HEK293 (cell line): ENCODE results near the gene CEBPZ.
A peak's percentile ranks its signal among the peaks of the same experiment; 100 is the strongest.

Experiments used
- CTCF ChIA-PET: fragments of 350-600 bp; formaldehyde crosslinking; extraction: SDS; loops from one replicate; lab custom pipeline; 2021; ENCODE audit warnings: antibody characterized with exemption; lab: Yijun Ruan, JAX
- POLR2A ChIA-PET: fragments of 300-600 bp; formaldehyde crosslinking; extraction: SDS; loops from one replicate; lab custom pipeline; 2020; ENCODE audit warnings: antibody characterized with exemption, inconsistent platforms; lab: Yijun Ruan, JAX
- H3K27ac ChIP-seq: fragments of 200-500 bp; sonication (Bioruptor generic); 2 replicates; pipeline ENCODE4 v1.5.1; 2014; ENCODE audit warnings: low read depth, low read length, control low read depth, inconsistent platforms; ENCODE audit errors: extremely low read depth
- H3K36me3 ChIP-seq, 2 experiments: fragments of 200-500 bp in 1 of 2; sonication (Bioruptor generic) in 1 of 2; 1 replicate in 1 of 2; 2 replicates in 1 of 2; pipeline ENCODE4 v1.5.1; 2014 to 2017; ENCODE audit warnings: inconsistent platforms in 2 of 2, low read length in 2 of 2; ENCODE audit not compliant: control insufficient read depth in 2 of 2, insufficient read depth in 1 of 2
- H3K4me1 ChIP-seq: fragments of 200-500 bp; sonication (Bioruptor generic); 2 replicates; pipeline ENCODE4 v1.5.1; 2014; ENCODE audit warnings: mild to moderate bottlenecking, low read length, inconsistent platforms; ENCODE audit not compliant: control insufficient read depth, insufficient read depth
- H3K4me3 ChIP-seq: 2 replicates; pipeline ENCODE4 v1.5.1; 2011; ENCODE audit warnings: low read depth, mild to moderate bottlenecking, control low read depth, low read length, moderate library complexity
- H3K9me3 ChIP-seq: fragments of 200-500 bp; sonication (Bioruptor generic); 2 replicates; pipeline ENCODE4 v1.5.1; 2014; ENCODE audit warnings: low read depth, low read length, inconsistent platforms; ENCODE audit not compliant: control insufficient read depth, insufficient read depth
- BCL6B ChIP-seq: fragments of 450-650 bp; formaldehyde crosslinking; IDR thresholded peaks from 2 replicates; pipeline ENCODE4 v1.5.1; 2017; ENCODE audit warnings: missing biosample characterization, missing genetic modification characterization
- ELK4 ChIP-seq: IDR thresholded peaks from 2 replicates; pipeline ENCODE4 v1.6.1; 2011; ENCODE audit warnings: mild to moderate bottlenecking, low read depth, low read length, borderline replicate concordance
- INSM2 ChIP-seq: fragments of 450-650 bp; formaldehyde crosslinking; IDR thresholded peaks from 2 replicates; pipeline ENCODE4 v1.5.1; 2016; ENCODE audit warnings: missing biosample characterization, missing genetic modification characterization
- KLF16 ChIP-seq: fragments of 450-650 bp; formaldehyde crosslinking; IDR thresholded peaks from 2 replicates; pipeline ENCODE4 v1.5.1; 2017; ENCODE audit warnings: missing biosample characterization, missing genetic modification characterization
- PRDM2 ChIP-seq: fragments of 450-650 bp; formaldehyde crosslinking; IDR thresholded peaks from 2 replicates; pipeline ENCODE4 v1.5.1; 2016; ENCODE audit warnings: missing biosample characterization, missing genetic modification characterization, borderline replicate concordance
- SCRT1 ChIP-seq: fragments of 450-650 bp; formaldehyde crosslinking; IDR thresholded peaks from 2 replicates; pipeline ENCODE4 v1.5.1; 2016; ENCODE audit warnings: missing biosample characterization, missing genetic modification characterization, borderline replicate concordance
- ZBTB8A ChIP-seq: fragments of 450-650 bp; formaldehyde crosslinking; IDR thresholded peaks from 2 replicates; pipeline ENCODE4 v1.5.1; 2016; ENCODE audit warnings: missing biosample characterization, missing genetic modification characterization
- ZNF138 ChIP-seq: fragments of 450-650 bp; formaldehyde crosslinking; IDR thresholded peaks from 2 replicates; pipeline ENCODE4 v1.5.1; 2016; ENCODE audit warnings: missing biosample characterization, missing genetic modification characterization, borderline replicate concordance
- ZNF146 ChIP-seq: fragments of 450-650 bp; formaldehyde crosslinking; IDR thresholded peaks from 2 replicates; pipeline ENCODE4 v1.5.1; 2016; ENCODE audit warnings: missing biosample characterization, missing genetic modification characterization
- ZNF175 ChIP-seq: fragments of 450-650 bp; formaldehyde crosslinking; IDR thresholded peaks from 2 replicates; pipeline ENCODE4 v1.5.1; 2016; ENCODE audit warnings: missing biosample characterization, missing genetic modification characterization
- ZNF184 ChIP-seq: fragments of 450-650 bp; IDR thresholded peaks from 2 replicates; pipeline ENCODE4 v1.5.1; 2018; ENCODE audit warnings: missing biosample characterization, mild to moderate bottlenecking, missing genetic modification characterization
- ZNF214 ChIP-seq: fragments of 450-650 bp; formaldehyde crosslinking; IDR thresholded peaks from 2 replicates; pipeline ENCODE4 v1.5.1; 2017; ENCODE audit warnings: missing biosample characterization, mild to moderate bottlenecking, missing genetic modification characterization, borderline replicate concordance
- ZNF26 ChIP-seq: fragments of 450-650 bp; formaldehyde crosslinking; IDR thresholded peaks from 2 replicates; pipeline ENCODE4 v1.5.1; 2016; ENCODE audit warnings: missing biosample characterization, missing genetic modification characterization
- ZNF423 ChIP-seq: fragments of 450-650 bp; formaldehyde crosslinking; IDR thresholded peaks from 2 replicates; pipeline ENCODE4 v1.5.1; 2016; ENCODE audit warnings: missing biosample characterization, missing genetic modification characterization
- ZNF449 ChIP-seq: fragments of 450-650 bp; formaldehyde crosslinking; IDR thresholded peaks from 2 replicates; pipeline ENCODE4 v1.5.1; 2017; ENCODE audit warnings: missing biosample characterization, mild to moderate bottlenecking, missing genetic modification characterization, moderate library complexity
- ZNF670 ChIP-seq: fragments of 450-650 bp; formaldehyde crosslinking; IDR thresholded peaks from 2 replicates; pipeline ENCODE4 v1.5.1; 2016; ENCODE audit warnings: missing biosample characterization, missing genetic modification characterization, low read depth
- ZNF777 ChIP-seq: fragments of 450-650 bp; formaldehyde crosslinking; IDR thresholded peaks from 2 replicates; pipeline ENCODE4 v1.5.1; 2017; ENCODE audit warnings: missing biosample characterization, missing genetic modification characterization, borderline replicate concordance
- ZNF792 ChIP-seq: fragments of 450-650 bp; formaldehyde crosslinking; IDR thresholded peaks from 2 replicates; pipeline ENCODE4 v1.5.1; 2016; ENCODE audit warnings: missing biosample characterization, missing genetic modification characterization
- ZNF830 ChIP-seq: fragments of 450-650 bp; IDR thresholded peaks from 2 replicates; pipeline ENCODE4 v1.5.0; 2018; ENCODE audit warnings: missing biosample characterization, missing genetic modification characterization, low read depth, mild to moderate bottlenecking, moderate library complexity
- ZSCAN30 ChIP-seq: fragments of 450-650 bp; IDR thresholded peaks from 2 replicates; pipeline ENCODE4 v1.5.1; 2018; ENCODE audit warnings: missing biosample characterization, mild to moderate bottlenecking, missing genetic modification characterization, moderate library complexity

Gene CEBPZ

GRCh38 chr2:37192551-37192950 lies 38.8 kb downstream of the CEBPZ start:
- Histone ChIP-seq H3K4me1 (peaks cover 6% of the 10 kb centered on the region; the same call in 1 of the 2 replicates), H3K9me3 (no peaks in the 10 kb centered on the region), H3K27ac (no peak overlapping the region), H3K36me3 (no peaks in the 10 kb centered on the region), H3K4me3 (no peak overlapping the region)
- ChIA-PET CTCF (no interaction called here), POLR2A (interaction anchor here (0.7 kb wide), 1 partner anchor 108 kb away, joined by 3 read pairs; no protein-coding TSS in a partner anchor)
- TF ChIP-seq ZSCAN30 (tag by site-specific recombination) (no peak), ZNF175 (tag by site-specific recombination) (no peak), ZNF146 (tag by site-specific recombination) (no peak), SCRT1 (tag by site-specific recombination) (no peak), ZNF777 (tag by site-specific recombination) (no peak), ZNF423 (tag by site-specific recombination) (no peak), KLF16 (tag by site-specific recombination) (no peak), ZNF138 (tag by site-specific recombination) (no peak), PRDM2 (tag by site-specific recombination) (no peak), BCL6B (tag by site-specific recombination) (no peak), ZNF26 (tag by site-specific recombination) (no peak), ZBTB8A (tag by site-specific recombination) (no peak), ZNF830 (tag by site-specific recombination) (no peak), ZNF184 (tag by site-specific recombination) (no peak)
- TF ChIP-seq, all 188 proteins: peak for 0

GRCh38 chr2:37191747-37192146 lies 39.6 kb downstream of the CEBPZ start:
- no peak overlapping the region for H3K27ac ChIP-seq
- TF ChIP-seq ELK4 (no peak), ZNF670 (tag by site-specific recombination) (no peak), ZNF214 (tag by site-specific recombination) (no peak), INSM2 (tag by site-specific recombination) (no peak), ZNF449 (tag by site-specific recombination) (peak; percentile 69), ZNF792 (tag by site-specific recombination) (no peak)
- POLR2A ChIA-PET: interaction anchor here (0.6 to 0.7 kb wide), 2 partner anchors 9 to 11 kb away, joined by 3 to 4 read pairs; no protein-coding TSS in a partner anchor
- H3K4me1 ChIP-seq: peaks cover 6% of the 10 kb centered on the region; the same call in 1 of the 2 replicates
- no peaks in the 10 kb centered on the region for H3K36me3 ChIP-seq
- no peaks in the 10 kb centered on the region for H3K9me3 ChIP-seq
- CTCF ChIA-PET: no interaction called here
- no peak overlapping the region for H3K4me3 ChIP-seq
